ENCODE data around the gene INTS3.

INTS3 gene

DNA sequence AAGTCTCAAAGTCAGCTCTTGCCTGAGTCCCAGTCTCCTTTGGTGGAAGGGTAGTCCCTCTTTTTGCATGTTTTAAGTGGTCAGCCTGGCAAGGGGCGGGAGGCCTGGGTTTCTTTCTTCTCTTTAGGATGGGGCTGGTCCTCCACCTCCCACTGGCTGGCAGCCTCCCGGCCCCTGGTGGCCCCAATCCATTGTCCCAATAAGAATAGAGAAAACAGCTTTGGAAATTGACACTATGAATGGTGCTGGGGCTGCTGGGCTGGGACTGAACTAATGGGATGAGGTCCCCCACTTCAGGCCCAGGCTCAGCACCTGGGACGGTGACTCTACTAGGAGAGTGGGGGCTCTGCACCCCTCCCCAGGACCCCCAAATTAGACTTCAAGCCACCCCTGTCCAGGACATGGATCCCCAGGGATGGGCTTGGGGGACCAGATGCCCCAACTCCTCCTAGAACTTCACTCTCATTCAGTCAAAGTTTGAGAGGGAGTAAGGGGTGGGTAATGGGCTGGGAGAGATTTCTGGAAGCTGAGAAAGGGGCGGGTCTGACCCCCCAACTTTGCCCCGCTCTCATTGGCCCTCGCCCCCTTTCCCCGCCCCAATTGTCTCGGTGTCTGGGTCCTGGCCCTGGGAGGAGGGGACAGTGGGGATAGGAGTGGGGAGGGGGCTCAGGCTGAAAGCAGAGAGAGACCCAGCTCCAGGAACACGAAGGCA, 65.6 kb downstream of the INTS3 start:
- no peak overlapping the region for H3K9ac ChIP-seq (ENCODE audit: low read depth, low read length)
- H3K9me3 ChIP-seq (ENCODE audit: control insufficient read depth, insufficient read depth, low read length): no peaks in the 10 kb centered on the region
- H3K36me3 ChIP-seq (ENCODE audit: control insufficient read depth, insufficient read depth, low read length): no peaks in the 10 kb centered on the region
- peaks cover 21% of the 10 kb centered on the region; the same call in 1 of the 2 replicates for H3K4me1 ChIP-seq (ENCODE audit: control insufficient read depth, insufficient read depth, low read length)
- H3K4me3 ChIP-seq (ENCODE audit: low read depth, low read length): no peak overlapping the region
- no peaks in the 10 kb centered on the region for H3K27me3 ChIP-seq (ENCODE audit: control insufficient read depth, insufficient read depth, low read length)
- no peak overlapping the region for H3K27ac ChIP-seq (ENCODE audit: low read depth, low read length)

GRCh38 chr1:153793973-153794615, 66.2 kb downstream of the INTS3 start:
- Histone ChIP-seq H3K36me3 (ENCODE audit: control insufficient read depth, insufficient read depth, low read length) (no peaks in the 10 kb centered on the region), H3K4me3 (ENCODE audit: low read depth, low read length) (no peak overlapping the region), H3K9ac (ENCODE audit: low read depth, low read length) (no peak overlapping the region), H3K9me3 (ENCODE audit: control insufficient read depth, insufficient read depth, low read length) (no peaks in the 10 kb centered on the region), H3K27ac (ENCODE audit: low read depth, low read length) (no peak overlapping the region), H3K4me1 (ENCODE audit: control insufficient read depth, insufficient read depth, low read length) (peaks cover 21% of the 10 kb centered on the region; the same call in 1 of the 2 replicates), H3K27me3 (ENCODE audit: control insufficient read depth, insufficient read depth, low read length) (no peaks in the 10 kb centered on the region)

- H3K9me3 ChIP-seq (ENCODE audit: control insufficient read depth, insufficient read depth, low read length): no peaks in the 10 kb centered on the region
- H3K36me3 ChIP-seq (ENCODE audit: control insufficient read depth, insufficient read depth, low read length): no peaks in the 10 kb centered on the region
- H3K4me3 ChIP-seq (ENCODE audit: low read depth, low read length): no peak overlapping the region
- no peak overlapping the region for H3K27ac ChIP-seq (ENCODE audit: low read depth, low read length)
- H3K9ac ChIP-seq (ENCODE audit: low read depth, low read length): no peak overlapping the region
- H3K4me1 ChIP-seq (ENCODE audit: control insufficient read depth, insufficient read depth, low read length): peaks cover 21% of the 10 kb centered on the region; the same call in 1 of the 2 replicates
- H3K27me3 ChIP-seq (ENCODE audit: control insufficient read depth, insufficient read depth, low read length): no peaks in the 10 kb centered on the region
Observed at GRCh38 chr1:153794624-153795329, 66.9 kb downstream of the INTS3 start.

DNA sequence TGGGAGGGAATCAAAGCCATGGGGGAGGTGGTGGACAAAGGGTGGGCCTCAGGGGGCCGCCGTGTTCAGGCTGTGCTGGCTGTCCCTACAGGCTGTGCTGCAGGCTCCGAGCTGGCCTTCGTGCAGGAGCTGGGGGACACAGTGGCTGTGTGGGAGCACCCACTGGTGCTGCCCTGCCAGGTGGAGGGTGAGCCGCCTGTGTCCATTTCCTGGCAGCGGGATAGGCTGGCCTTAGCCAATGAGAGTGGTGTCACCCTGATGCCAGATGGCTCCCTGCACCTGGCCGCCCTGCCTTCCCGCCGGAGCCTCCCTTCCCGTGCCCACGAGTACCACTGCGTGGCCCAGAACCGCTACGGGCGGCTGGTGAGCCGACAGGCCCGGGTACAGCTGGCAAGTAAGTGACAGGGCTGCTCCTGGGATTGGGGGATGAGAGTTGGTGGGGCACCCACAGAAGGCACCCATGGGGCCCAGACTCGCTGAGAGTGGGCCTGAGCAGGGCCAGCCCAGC, 67.5 kb downstream of the INTS3 start:
- no peaks in the 10 kb centered on the region for H3K36me3 ChIP-seq (ENCODE audit: control insufficient read depth, insufficient read depth, low read length)
- peaks cover 21% of the 10 kb centered on the region; the same call in 1 of the 2 replicates for H3K4me1 ChIP-seq (ENCODE audit: control insufficient read depth, insufficient read depth, low read length)
- H3K4me3 ChIP-seq (ENCODE audit: low read depth, low read length): no peak overlapping the region
- no peak overlapping the region for H3K9ac ChIP-seq (ENCODE audit: low read depth, low read length)
- no peak overlapping the region for H3K27ac ChIP-seq (ENCODE audit: low read depth, low read length)
- H3K9me3 ChIP-seq (ENCODE audit: control insufficient read depth, insufficient read depth, low read length): no peaks in the 10 kb centered on the region
- H3K27me3 ChIP-seq (ENCODE audit: control insufficient read depth, insufficient read depth, low read length): no peaks in the 10 kb centered on the region

DNA sequence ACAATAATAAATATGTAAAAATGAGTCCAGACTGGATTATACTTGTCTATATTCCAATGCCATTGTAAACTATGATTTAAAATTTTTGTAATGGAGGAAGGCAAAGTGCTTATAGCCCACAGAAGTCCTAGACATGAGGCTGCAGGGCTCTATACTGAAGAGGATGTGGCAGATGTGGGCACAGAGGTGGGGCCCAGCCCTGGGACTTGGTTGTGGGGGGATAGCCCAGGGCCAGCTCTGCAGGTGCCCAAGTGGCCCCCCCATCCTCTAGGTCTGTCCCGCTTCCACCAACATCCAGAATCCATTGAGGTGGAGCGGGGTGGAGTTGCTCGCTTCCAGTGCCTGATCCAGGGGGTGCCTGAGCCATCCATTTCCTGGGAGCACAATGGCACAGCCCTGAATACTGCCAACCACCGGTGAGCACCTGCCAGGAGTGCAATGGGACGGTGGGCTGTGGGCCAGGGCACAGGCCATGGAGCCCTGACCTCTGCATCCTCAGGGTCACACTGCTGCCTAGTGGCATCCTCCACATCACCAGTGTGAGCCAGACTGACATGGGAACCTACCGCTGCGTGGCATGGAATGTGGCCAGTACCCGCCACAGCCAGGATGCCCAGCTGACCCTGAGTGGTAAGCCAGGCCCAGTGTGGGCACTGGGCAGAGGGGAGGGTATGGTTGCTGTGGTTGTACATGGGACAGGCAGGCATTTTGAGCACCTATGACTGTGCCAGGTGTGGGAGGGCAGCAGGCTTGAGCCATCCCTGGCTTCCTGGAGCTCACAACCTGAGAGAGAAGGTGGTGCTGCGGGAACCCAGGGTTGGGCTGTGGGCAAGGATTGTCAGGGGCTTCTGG, 68.3 kb downstream of the INTS3 start:
- Histone ChIP-seq H3K4me1 (ENCODE audit: control insufficient read depth, insufficient read depth, low read length) (peaks cover 21% of the 10 kb centered on the region; the same call in 1 of the 2 replicates), H3K4me3 (ENCODE audit: low read depth, low read length) (no peak overlapping the region), H3K9ac (ENCODE audit: low read depth, low read length) (no peak overlapping the region), H3K27ac (ENCODE audit: low read depth, low read length) (no peak overlapping the region), H3K9me3 (ENCODE audit: control insufficient read depth, insufficient read depth, low read length) (no peaks in the 10 kb centered on the region), H3K36me3 (ENCODE audit: control insufficient read depth, insufficient read depth, low read length) (no peaks in the 10 kb centered on the region), H3K27me3 (ENCODE audit: control insufficient read depth, insufficient read depth, low read length) (no peaks in the 10 kb centered on the region)

DNA sequence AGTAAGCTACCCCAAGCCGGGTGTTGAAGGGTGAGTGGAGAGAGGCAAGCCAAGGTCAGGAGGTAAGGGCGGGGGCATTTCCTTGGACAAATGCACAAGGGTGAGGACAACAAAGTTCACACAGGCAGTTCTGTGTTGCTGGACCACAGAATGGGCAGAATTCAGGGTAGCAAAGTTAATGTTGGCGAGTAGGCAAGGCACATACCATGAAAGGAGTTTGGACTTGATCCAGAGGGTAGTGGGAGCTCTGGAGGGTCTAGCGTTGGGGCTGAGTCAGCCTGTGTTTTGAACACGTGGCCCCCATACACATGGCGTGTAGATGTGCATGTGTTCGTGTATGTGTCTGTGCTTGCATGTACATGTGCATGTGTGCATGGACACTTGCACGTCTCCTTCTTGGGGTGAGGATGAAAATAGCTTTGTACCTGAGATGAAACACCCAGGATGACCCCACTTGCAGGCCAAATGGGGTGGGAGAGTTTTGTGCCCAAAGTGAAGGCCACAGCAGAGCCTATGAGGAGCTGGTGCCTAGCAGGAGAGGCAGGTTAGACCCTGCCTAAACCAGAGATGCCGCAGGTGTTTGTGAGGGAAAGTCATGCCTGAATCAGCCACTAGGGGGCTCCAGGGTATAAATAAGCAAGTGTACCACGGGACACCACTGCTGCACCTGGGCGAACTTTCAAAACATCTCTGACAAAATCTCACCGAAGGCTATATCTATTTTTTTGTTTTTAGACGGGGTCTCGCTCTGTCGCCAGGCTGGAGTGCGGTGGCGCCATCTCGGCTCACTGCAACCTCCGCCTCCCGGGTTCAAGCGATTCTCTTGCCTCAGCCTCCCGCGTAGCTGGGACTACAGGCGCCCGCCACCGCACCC, 69.2 kb downstream of the INTS3 start:
- Histone ChIP-seq H3K9me3 (ENCODE audit: control insufficient read depth, insufficient read depth, low read length) (no peaks in the 10 kb centered on the region), H3K36me3 (ENCODE audit: control insufficient read depth, insufficient read depth, low read length) (no peaks in the 10 kb centered on the region), H3K27ac (ENCODE audit: low read depth, low read length) (no peak overlapping the region), H3K27me3 (ENCODE audit: control insufficient read depth, insufficient read depth, low read length) (no peaks in the 10 kb centered on the region), H3K4me1 (ENCODE audit: control insufficient read depth, insufficient read depth, low read length) (peaks cover 21% of the 10 kb centered on the region; the same call in 1 of the 2 replicates), H3K4me3 (ENCODE audit: low read depth, low read length) (no peak overlapping the region), H3K9ac (ENCODE audit: low read depth, low read length) (no peak overlapping the region)

GRCh38 chr1:153798468-153798780, 70.6 kb downstream of the INTS3 start:
- no peaks in the 10 kb centered on the region for H3K36me3 ChIP-seq (ENCODE audit: control insufficient read depth, insufficient read depth, low read length)
- no peak overlapping the region for H3K9ac ChIP-seq (ENCODE audit: low read depth, low read length)
- peaks cover 14% of the 10 kb centered on the region; the same call in 1 of the 2 replicates for H3K4me1 ChIP-seq (ENCODE audit: control insufficient read depth, insufficient read depth, low read length)
- H3K27me3 ChIP-seq (ENCODE audit: control insufficient read depth, insufficient read depth, low read length): no peaks in the 10 kb centered on the region
- H3K27ac ChIP-seq (ENCODE audit: low read depth, low read length): no peak overlapping the region
- no peaks in the 10 kb centered on the region for H3K9me3 ChIP-seq (ENCODE audit: control insufficient read depth, insufficient read depth, low read length)
- no peak overlapping the region for H3K4me3 ChIP-seq (ENCODE audit: low read depth, low read length)

DNA sequence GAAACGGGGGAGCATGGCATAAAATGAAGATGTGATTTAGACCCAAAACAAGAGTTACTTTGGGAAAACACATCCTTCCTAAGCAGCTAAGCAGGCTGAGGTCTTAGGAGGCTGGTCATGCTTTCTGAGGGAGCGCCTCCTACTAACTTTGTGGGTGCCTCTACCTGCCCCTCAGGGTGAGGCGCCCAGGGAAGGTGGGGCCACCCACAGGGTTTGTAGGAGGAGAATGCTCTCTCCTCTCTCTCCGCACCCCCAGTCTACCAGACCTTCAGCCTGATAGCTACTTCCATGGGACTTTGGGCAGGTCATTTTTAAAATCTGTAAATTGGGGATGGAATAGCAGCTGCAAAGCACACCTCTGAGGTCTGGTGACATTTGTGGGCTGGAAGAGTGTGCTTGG, 71.2 kb downstream of the INTS3 start:
- no peaks in the 10 kb centered on the region for H3K36me3 ChIP-seq (ENCODE audit: control insufficient read depth, insufficient read depth, low read length)

GRCh38 chr1:153799566-153800465, 72.0 kb downstream of the INTS3 start:
- Histone ChIP-seq H3K4me1 (ENCODE audit: control insufficient read depth, insufficient read depth, low read length) (peaks cover 4% of the 10 kb centered on the region; the same call in 1 of the 2 replicates), H3K36me3 (ENCODE audit: control insufficient read depth, insufficient read depth, low read length) (no peaks in the 10 kb centered on the region), H3K9ac (ENCODE audit: low read depth, low read length) (no peak overlapping the region; the same call in 1 of the 2 replicates), H3K27ac (ENCODE audit: low read depth, low read length) (no peak overlapping the region), H3K27me3 (ENCODE audit: control insufficient read depth, insufficient read depth, low read length) (no peaks in the 10 kb centered on the region), H3K9me3 (ENCODE audit: control insufficient read depth, insufficient read depth, low read length) (no peaks in the 10 kb centered on the region), H3K4me3 (ENCODE audit: low read depth, low read length) (no peak overlapping the region)

More for the DNA sequence above, 71.2 kb downstream of the INTS3 start:
- Histone ChIP-seq H3K9me3 (ENCODE audit: control insufficient read depth, insufficient read depth, low read length) (no peaks in the 10 kb centered on the region), H3K4me3 (ENCODE audit: low read depth, low read length) (no peak overlapping the region), H3K27ac (ENCODE audit: low read depth, low read length) (no peak overlapping the region), H3K9ac (ENCODE audit: low read depth, low read length) (no peak overlapping the region), H3K27me3 (ENCODE audit: control insufficient read depth, insufficient read depth, low read length) (no peaks in the 10 kb centered on the region), H3K4me1 (ENCODE audit: control insufficient read depth, insufficient read depth, low read length) (peaks cover 10% of the 10 kb centered on the region; the same call in 1 of the 2 replicates)
